Activated CD4-positive, alpha-beta T cell treated with anti-CD3 and anti-CD28 coated beads, Interleukin-2, amount 50 U/mL, for 4 hours (primary cell): ENCODE results near the gene SAXO1.
"Not testable (repeated sequence)": the region's sequence is repeated elsewhere in the genome, so short reads cannot be mapped to it uniquely, and the experiment has no call there.

Experiments used
- DNase-seq, 2 experiments: peaks; one replicate each; pipeline ENCODE4 v3.0.0-alpha.2; 2020

Gene SAXO1

GRCh38 chr9:18955626-18956025 lies 77.4 kb downstream of the SAXO1 start:
- DNase-seq: no peak

- DNase-seq: no peak
These were observed 81.1 kb downstream of the SAXO1 start for GRCh38 chr9:18951936-18952335.

- no peak for DNase-seq
These were observed 85.1 kb downstream of the SAXO1 start for GRCh38 chr9:18947892-18948339.

GRCh38 chr9:18942801-18943200 lies 90.2 kb downstream of the SAXO1 start:
- no peak for DNase-seq

DNA sequence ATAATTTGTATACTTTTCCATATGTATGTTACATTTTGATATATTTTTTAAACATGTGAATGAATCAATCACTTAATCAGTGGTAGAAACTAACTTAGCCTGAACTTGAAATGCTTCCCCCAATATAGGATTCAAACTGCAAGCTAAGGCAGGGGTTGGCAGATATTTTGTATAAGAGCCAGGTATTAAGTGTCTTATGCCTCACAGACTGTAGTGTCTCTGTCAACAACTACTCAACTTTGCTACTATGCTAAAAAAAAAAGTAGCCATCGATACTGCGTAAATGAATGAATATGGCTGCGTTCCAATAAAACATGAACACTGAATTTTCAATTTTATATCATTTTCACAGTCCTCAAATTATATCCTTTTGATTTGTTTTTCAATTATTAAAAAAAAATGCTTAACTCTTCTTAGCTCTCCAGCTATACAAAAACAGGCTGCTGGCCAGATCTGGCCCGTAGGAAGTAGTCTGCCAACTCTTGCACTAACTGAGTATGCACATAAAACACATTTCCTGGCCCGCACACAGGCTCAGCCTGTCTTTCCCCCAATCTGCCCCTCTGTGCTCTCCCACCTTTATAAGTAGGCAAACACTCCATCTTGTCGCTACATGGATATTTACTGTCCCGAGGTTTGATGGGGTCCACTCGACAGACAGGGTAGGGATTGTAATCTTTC lies 91.8 kb downstream of the SAXO1 start:
- no peak for DNase-seq

DNA sequence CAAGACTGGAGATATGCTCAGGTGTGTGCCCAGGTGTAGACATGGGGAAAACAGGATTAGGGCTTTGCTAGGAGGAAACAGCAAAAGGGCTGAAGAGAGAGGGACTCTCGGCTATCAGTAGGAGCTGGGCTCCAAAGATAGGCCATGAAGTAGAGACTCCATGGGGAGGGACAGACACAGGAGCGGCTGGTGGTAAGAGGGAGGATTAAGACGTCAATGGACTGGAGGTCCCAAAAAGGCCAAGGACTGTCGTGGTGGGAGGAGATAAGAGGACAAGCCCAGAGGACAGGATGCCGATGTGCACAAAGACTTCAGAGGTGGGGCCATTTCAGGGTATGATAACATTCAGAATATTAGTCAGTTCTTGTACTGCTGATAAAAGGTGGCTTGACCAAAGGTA lies 93.1 kb downstream of the SAXO1 start:
- no peak for DNase-seq

DNA sequence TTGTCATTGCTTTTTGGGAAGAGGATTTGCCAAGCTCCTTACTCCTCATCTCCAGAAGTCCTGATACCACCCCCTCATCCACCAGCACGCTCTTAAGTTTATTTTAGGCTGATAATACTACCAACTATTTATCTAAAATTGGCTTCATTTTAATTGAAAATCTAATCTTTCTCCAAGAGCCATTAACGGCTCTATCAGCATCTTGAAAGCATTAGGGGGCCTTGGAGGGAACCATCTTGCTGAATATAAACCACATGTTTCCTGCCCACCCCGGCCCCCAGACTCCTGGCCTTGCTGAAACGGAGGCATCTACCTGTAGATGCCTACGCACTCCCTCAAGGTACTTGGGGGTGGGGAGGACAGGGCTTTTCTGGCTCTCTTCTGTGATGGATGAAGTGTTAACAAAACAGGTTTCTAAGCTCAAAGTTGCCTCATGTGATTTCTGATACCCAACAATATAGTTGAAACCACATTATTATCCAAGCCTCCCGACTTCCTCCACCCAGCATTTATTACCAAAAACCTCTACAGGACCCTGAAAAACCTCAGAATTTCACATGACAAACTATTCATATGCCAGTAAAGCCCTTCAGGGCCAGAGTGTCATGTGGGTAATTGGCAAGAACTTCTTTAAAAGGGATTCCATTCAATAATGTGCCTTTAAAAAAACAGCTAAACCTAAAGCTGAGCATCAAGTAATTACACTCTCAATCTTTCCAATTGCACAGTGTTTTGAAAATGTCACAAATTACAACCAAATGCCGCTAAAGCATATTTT lies 96.7 kb downstream of the SAXO1 start:
- no peak for DNase-seq

GRCh38 chr9:18935541-18935940 lies 97.5 kb downstream of the SAXO1 start:
- DNase-seq: no peak

- DNase-seq: not testable (repeated sequence)
These were observed 102.4 kb downstream of the SAXO1 start for GRCh38 chr9:18930611-18931010.

- DNase-seq: no peak
These were observed 104.3 kb downstream of the SAXO1 start for GRCh38 chr9:18928711-18929110.

DNA sequence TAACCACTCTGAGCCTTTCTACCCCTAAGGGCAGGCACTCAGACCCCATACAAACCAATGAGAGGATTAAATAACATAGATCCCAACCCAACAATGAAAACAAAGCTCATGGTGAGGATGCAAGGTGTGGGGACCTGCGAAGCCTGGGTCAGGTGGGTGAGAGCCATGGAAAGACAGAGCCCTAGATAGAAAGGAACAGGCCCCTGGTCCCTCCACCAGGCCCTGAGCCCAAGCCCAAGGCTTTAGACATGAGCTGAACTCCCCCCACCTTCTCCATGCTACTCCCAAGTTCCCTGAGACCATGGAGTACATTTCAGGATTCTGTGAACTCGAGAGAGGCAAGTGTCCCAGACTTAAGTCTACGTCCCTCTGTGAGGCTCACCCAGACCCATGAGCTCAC lies 106.5 kb downstream of the SAXO1 start:
- no peak for DNase-seq

DNA sequence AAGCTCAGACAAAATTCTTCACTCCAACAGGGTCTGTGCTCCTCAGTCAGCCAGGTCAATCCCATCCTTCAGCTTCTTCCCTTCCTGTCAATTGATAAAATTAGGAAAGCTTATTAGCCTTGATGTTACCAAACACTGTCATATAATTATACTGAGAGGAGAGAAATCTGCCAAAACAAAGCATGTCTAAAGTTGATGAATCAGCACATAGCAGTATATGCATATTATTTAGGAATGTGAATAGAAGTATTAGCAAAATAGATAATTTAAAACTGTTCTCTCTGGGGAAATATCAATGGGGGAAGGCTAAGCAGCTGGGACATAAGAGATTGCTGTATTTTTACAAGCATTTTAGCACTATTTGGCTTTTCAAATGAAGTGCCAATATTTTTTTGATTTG lies 107.1 kb downstream of the SAXO1 start:
- DNase-seq: no peak

- DNase-seq: no peak
These were observed 109.2 kb downstream of the SAXO1 start for GRCh38 chr9:18923671-18924430.

DNA sequence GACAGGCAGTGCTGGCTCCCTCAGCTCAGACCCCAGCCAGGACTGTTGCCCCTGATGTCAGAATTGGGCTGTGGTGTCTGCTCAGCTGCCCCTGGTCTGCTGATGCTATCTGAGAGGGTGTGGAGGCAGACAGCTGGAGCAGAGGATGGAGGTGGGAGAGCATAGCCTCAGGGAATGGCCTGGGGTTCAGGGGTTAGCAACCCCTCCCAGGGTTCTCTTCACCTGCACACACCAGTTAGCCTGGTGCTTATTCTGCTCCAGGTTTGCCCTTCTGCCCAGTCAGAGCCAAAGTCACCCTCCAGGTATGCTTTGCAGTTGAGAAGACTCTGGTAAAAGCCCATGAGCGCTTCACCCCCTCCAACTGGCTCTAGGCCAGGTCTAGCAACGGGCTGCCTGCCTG lies 109.8 kb downstream of the SAXO1 start:
- no peak for DNase-seq

GRCh38 chr9:18922161-18922885 lies 110.7 kb downstream of the SAXO1 start:
- DNase-seq: no peak

GRCh38 chr9:18921366-18922075 lies 111.5 kb downstream of the SAXO1 start:
- no peak for DNase-seq

DNA sequence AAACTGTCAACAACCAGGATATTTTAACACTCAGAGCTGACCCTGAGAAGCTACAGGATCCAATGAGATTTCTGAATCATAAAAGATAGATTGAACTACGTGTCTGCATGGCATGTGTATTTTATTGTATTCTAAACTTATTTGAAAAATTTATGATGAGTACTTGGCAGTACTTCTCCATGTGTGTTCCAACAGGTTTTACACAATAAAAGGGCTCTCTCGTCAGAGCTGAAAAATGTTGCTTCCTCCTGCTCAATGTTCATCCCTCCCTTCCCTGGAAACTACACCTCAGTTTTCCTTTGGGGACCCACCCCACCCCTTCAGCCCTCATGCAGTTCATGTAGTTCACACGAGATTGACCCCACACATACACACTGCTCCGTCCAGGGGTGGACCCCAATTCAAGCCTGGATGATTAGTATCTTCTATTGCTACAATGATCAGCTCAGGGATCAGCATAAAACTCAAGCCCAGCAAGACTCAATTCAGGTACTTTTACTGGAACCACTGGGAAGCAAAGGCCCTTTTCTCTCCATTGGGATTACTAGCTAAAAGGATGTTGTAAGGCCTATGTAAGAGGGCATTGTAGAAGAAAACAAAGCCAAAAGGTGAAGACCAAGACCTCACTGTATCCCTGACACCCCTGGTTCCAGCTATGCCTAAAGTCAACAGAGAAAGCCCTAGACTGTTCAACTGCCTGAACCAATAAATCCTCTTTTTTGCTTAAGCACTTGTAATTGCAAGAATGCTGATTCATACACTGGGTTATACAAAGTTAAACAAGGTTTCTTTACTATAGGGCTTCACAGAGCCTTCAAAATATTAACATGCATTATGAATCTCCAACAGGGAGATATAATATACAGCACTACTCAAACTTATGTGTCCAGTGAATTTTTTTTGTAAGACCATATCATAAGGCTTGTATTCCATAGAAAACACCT lies 112.6 kb downstream of the SAXO1 start:
- DNase-seq: no peak

- DNase-seq: no peak
These were observed 121.2 kb downstream of the SAXO1 start for GRCh38 chr9:18911714-18912342.

DNA sequence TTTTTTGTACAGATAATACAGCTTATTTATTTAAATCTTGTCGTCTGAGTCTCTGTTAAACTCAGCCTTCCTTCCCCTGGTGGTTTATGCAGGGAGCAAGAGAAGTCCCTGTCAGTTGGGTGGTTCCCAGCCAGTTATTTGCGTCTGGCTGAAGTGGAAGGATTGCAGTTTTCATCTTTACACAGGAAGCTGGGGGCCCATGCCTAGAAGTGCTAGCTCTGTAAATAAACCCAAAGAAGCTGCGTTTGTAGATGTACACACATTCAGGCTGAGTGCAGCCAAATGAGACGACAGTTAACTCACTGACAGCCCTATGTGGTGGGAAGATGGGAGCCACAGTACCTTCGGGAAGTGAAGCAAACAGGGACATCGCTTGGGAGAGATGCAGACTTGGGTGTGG lies 122.1 kb downstream of the SAXO1 start:
- DNase-seq: no peak

- DNase-seq: no peak
These were observed 122.6 kb downstream of the SAXO1 start for GRCh38 chr9:18910435-18910834.
